Heart right ventricle (tissue), 16 donors: Measurements from ENCODE around the gene MAPKAP1. TPM values are rescaled to one million over a fixed set of nuclear protein-coding genes. Genes with fewer than 3 reads are reported as not detected.

Source experiments
- ATAC-seq, 8 donors: fragments of 200-7000 bp; cut with Tn5 transposase; one replicate each; pipeline ENCODE4 v1.9.1; 2020; ENCODE audit warnings: mild to moderate bottlenecking in 8 of 8, moderate library complexity in 8 of 8, moderate number of reproducible peaks in 1 of 8
- DNase-seq, 2 donors: peaks; one replicate each; pipeline ENCODE4 v3.0.0-alpha.2; 2020
- H3K27ac ChIP-seq, 10 donors: fragments of 200-600 bp; sonication (generic) in 2 of 10; one replicate each; pipeline versions ENCODE4 v1.5.0 to v1.8.0; 2020 to 2022; ENCODE audit warnings: mild to moderate bottlenecking in 3 of 10
- H3K27me3 ChIP-seq, 7 donors: fragments of 200-600 bp; one replicate each; pipeline ENCODE4 v1.8.0; 2021 to 2022; ENCODE audit warnings: mild to moderate bottlenecking in 2 of 7
- H3K36me3 ChIP-seq, 9 donors: fragments of 200-600 bp; sonication (generic) in 1 of 9; one replicate each; pipeline versions ENCODE4 v1.5.0 to v1.8.0; 2020 to 2022; ENCODE audit warnings: mild to moderate bottlenecking in 2 of 9
- H3K4me1 ChIP-seq, 9 donors: fragments of 200-600 bp; sonication (generic) in 1 of 9; one replicate each; pipeline versions ENCODE4 v1.5.0 to v1.8.0; 2020 to 2022; ENCODE audit warnings: mild to moderate bottlenecking in 4 of 9
- H3K4me3 ChIP-seq, 10 donors: fragments of 200-600 bp; sonication (generic) in 2 of 10; one replicate each; pipeline versions ENCODE4 v1.5.0 to v1.8.0; 2020 to 2022; ENCODE audit warnings: mild to moderate bottlenecking in 7 of 10, moderate library complexity in 2 of 10
- H3K9me3 ChIP-seq, 11 donors: fragments of 200-600 bp in 10 of 11; sonication (generic) in 2 of 11; one replicate each; pipeline versions ENCODE4 v1.5.0 to v1.8.0; 2013 to 2022; ENCODE audit warnings: mild to moderate bottlenecking in 2 of 11, control low read depth in 1 of 11, moderate library complexity in 1 of 11
- WGBS, 2 donors: extraction: QIAGEN DNeasy Blood & Tissue Kit; methylation state at CpG; one replicate each; pipeline ENCODE4 v1.1.7; 2013; ENCODE audit warnings: inconsistent platforms in 1 of 2; 5-methylcytosine and 5-hydroxymethylcytosine counted together
- intact Hi-C, 10 donors: fragments of 100-400 bp; cut with DNase I; formaldehyde crosslinking; loops; one replicate each; pipeline versions ENCODE4 v1.11.1 to v1.14.2; 2022
- polyA plus RNA-seq, 2 donors: library from polyadenylated mRNA; stranded (reverse); fragments of 200-250 nt; gene quantifications; one replicate each; pipeline ENCODE4 v1.2.3, GENCODE V29; 2013
- total RNA-seq, 10 donors: library from RNA; stranded (reverse); fragmentation: NEBNext Ultra II Directional in 3 of 10; extraction: Animal tissue kit (Norgen Biotek cat#: 25700) in 3 of 10; gene quantifications; one replicate each; pipeline versions ENCODE4 v1.2.1 to v1.2.4, GENCODE V29; 2021 to 2023
- TF ChIP-seq, protein P1 (sequence below), 9 donors: fragments of 200-600 bp; sonication (generic) in 2 of 9; IDR thresholded peaks; one replicate each; pipeline versions ENCODE4 v1.5.0 to v1.8.0; 2021 to 2022; ENCODE audit warnings: antibody characterized with exemption in 9 of 9, mild to moderate bottlenecking in 5 of 9, moderate library complexity in 1 of 9
- donor health status: Arrhythmogenic right ventricular cardiomyopathy.
- donor health status: ischemic (EF 13 %, LVEDD 7.1; RV severe dilation, severe dysfunction).
- donor health status: healthy with polysubstance abuse.
- donor health status: DM: no; HTN: yes; CAD: no.
- donor health status: DM: no; HTN: no; CAD: no.
- donor health status: ischemic (EF 25% LVEDD 6.9; RV normal size, moderate dysfunction).
- donor health status: ischemic (EF 25% LVEDD 5.7; RV mildly dilated, moderate dysfunction).
- donor health status: healthy.
- donor health status: DM: yes; HTN: yes; CAD: no.
- donor health status: Ischemic cardiomyopathy.
- donor health status: ischemic (EF 35%, LVEDD 5.7; RV mildly dilated, moderate dysfunction).
- donor health status: nonischemic (EF 11% LVEDD 7.7; RV severe dilation, severe dysfunction).
- donor health status: DM: yes; HTN: yes; CAD: no.
- donor health status: PGD.
- donor health status: ischemic (EF 29% LVEDD 5.4; RV normal size, mild dysfunction).
- donor health status: nonischemic (EF 23%, LVEDD 6.1; RV moderate dilation, normal function).

The MAPKAP1 gene
- total and polyA plus RNA-seq, 12 donors, result 102 to 143 (median 116) TPM

DNA sequence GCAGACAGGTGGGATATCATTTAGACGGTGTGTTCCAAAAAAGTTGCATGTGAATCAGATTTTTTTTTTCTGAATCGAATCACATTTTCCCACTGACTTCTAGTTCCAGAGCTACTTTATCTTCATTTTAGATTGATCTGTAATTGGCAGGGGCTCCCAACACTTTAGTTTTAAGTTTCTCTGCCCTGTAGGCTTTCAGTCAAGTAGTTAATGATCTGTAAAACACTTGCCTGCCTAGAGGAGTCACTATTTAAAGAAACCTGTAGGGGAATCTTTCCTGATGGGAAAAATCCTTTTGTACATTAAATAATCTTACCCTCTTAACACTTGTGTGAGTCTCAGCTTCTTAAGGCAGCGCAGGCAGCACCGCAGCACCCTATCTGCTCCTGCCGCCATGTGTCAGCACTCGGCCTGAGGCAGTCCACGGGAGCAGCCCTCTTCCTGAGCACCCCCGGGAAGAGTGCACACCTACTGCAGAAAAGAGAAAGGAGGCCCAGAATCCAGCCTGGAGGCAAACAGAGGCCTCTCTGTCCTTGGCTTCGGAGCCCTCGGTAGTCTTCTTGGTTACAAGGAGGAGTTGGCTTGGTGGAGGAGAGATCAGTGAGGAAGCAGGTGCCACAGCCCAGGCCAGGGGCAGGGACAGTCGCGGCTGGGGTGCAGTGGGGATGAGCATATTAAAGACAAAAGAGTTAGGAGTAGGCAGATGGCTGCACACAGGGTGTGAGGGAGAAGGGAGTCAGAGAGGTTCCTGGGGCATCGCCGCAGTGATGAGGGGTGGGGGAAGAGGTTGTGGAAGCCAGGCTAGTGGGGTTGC lies 236.0 kb downstream of the MAPKAP1 start:
- H3K27ac ChIP-seq, result peak overlapping the region in 5 of 10 donors; percentile 2 to 79 (median 75)
- DNase-seq (no peak), ATAC-seq (peak in 3 of 8 donors; percentile 25 to 37 (median 32))
- intact Hi-C loops, result loop anchor here in 4 of 10 donors (5.0 kb wide), 4 partner anchors 36 to 76 kb away; no protein-coding TSS in a partner anchor
- H3K4me3 ChIP-seq, result no peak overlapping the region
- peaks cover 0 to 23% (median 0%) of the 10 kb centered on the region in 9 donors for H3K36me3 ChIP-seq
- H3K4me1 ChIP-seq, result peaks cover 4 to 76% (median 46%) of the 10 kb centered on the region in 9 donors
- TF ChIP-seq, protein P1, sequence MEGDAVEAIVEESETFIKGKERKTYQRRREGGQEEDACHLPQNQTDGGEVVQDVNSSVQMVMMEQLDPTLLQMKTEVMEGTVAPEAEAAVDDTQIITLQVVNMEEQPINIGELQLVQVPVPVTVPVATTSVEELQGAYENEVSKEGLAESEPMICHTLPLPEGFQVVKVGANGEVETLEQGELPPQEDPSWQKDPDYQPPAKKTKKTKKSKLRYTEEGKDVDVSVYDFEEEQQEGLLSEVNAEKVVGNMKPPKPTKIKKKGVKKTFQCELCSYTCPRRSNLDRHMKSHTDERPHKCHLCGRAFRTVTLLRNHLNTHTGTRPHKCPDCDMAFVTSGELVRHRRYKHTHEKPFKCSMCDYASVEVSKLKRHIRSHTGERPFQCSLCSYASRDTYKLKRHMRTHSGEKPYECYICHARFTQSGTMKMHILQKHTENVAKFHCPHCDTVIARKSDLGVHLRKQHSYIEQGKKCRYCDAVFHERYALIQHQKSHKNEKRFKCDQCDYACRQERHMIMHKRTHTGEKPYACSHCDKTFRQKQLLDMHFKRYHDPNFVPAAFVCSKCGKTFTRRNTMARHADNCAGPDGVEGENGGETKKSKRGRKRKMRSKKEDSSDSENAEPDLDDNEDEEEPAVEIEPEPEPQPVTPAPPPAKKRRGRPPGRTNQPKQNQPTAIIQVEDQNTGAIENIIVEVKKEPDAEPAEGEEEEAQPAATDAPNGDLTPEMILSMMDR (IDR thresholded peaks at IDR 0.05), result no peak
- WGBS, 2 donors, result 65 to 81% methylated on average over 14 of the region's 14 CpGs
- H3K9me3 ChIP-seq, result no peaks in the 10 kb centered on the region
- no peaks in the 10 kb centered on the region for H3K27me3 ChIP-seq

DNA sequence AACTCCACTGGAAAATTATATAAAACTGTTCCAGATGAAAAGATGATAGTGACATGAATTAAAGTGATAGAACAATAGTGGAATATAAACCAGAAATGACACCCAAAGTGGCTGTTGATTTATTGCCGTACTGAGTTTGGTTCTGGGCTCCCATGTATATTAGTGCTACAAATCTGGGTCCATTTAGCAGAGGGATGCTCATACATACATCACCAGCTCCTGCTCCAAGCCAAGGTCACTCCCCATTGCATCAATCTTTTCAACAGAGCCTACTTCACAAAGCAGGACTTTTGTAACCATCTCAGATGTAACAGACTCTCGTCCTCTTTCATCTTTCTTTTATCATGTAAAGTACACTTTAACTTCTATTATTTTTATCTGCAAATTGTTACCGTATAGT lies 236.8 kb downstream of the MAPKAP1 start:
- 64 to 79% methylated on average over 3 of the region's 3 CpGs for WGBS, 2 donors
- intact Hi-C loops, result loop anchor here in 4 of 10 donors (5.0 kb wide), 4 partner anchors 37 to 77 kb away; no protein-coding TSS in a partner anchor
- Histone ChIP-seq H3K27ac (no peak overlapping the region), H3K36me3 (peaks cover 0 to 30% (median 0%) of the 10 kb centered on the region in 9 donors), H3K4me1 (peaks cover 4 to 69% (median 46%) of the 10 kb centered on the region in 9 donors), H3K4me3 (no peak overlapping the region), H3K27me3 (no peaks in the 10 kb centered on the region), H3K9me3 (no peaks in the 10 kb centered on the region)
- DNase-seq (no peak), ATAC-seq (no peak)
- TF ChIP-seq, protein P1 (IDR thresholded peaks at IDR 0.05), result no peak

DNA sequence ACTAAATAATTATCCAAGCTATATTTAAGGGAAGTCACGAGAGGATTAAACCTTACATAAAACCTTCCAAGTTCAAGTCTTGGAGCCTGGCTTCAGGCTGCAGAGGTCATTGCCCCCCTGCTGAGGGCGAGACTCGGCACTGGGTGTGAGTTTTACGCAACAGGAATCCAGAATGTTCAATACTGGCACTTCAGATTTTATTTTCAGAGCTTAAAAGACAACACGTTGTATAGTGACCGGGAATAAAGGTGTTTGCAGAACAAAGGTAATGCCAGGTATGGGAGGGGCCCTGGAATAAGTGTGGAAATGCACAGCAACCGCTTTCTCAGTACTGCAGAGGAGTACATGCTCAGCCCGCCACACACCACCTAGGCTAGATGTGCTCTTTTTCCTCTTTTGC lies 238.4 kb downstream of the MAPKAP1 start:
- Histone ChIP-seq H3K4me3 (no peak overlapping the region), H3K27me3 (no peaks in the 10 kb centered on the region), H3K36me3 (peaks cover 0 to 35% (median 0%) of the 10 kb centered on the region in 9 donors), H3K27ac (no peak overlapping the region), H3K9me3 (no peaks in the 10 kb centered on the region), H3K4me1 (peaks cover 3 to 54% (median 37%) of the 10 kb centered on the region in 9 donors)
- TF ChIP-seq, protein P1 (IDR thresholded peaks at IDR 0.05), result no peak
- 90 to 91% methylated on average over 8 of the region's 8 CpGs for WGBS, 2 donors
- DNase-seq, result no peak
- ATAC-seq, result no peak
- intact Hi-C loops, result no loop called here

DNA sequence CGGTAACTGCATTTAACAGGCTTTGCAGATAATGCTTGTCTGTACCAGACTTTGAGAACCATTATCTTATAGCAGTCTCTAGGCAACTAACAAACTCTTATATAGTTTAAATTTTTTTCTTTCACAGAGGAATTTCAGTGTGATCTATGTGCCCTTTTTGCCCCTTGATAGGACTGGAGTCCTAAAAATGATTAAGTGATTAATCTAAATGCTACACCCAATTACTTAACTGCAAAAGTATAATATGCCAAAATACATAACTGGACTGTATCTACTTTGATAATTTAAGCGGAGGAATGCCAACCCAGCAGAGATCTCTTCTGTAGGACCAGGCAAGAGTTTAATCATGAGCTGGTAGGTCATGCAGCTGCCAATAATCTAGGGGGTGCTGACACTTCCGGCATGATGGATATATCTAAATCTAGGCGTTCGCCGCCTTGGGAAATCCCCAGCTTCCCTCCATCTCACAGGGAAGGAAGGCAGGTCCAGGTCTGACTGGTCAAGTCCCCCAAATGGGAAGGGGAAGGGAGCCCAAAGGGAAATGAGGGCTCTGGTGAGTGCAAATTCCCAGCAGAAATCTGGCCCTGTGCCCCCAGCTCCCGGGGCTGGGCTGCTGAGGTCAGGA lies 239.8 kb downstream of the MAPKAP1 start:
- no peaks in the 10 kb centered on the region for H3K9me3 ChIP-seq
- no peaks in the 10 kb centered on the region for H3K27me3 ChIP-seq
- intact Hi-C loops, result no loop called here
- WGBS, 2 donors, result 23 to 39% methylated on average over 7 of the region's 7 CpGs
- peaks cover 0 to 35% (median 0%) of the 10 kb centered on the region in 9 donors for H3K36me3 ChIP-seq
- H3K4me3 ChIP-seq, result no peak overlapping the region
- H3K4me1 ChIP-seq, result peaks cover 0 to 39% (median 23%) of the 10 kb centered on the region in 9 donors
- ATAC-seq (peak in 5 of 8 donors; percentile 6 to 50 (median 31)), DNase-seq (no peak)
- H3K27ac ChIP-seq, result peak overlapping the region in 4 of 10 donors; percentile 5 to 40 (median 12)
- TF ChIP-seq, protein P1 (IDR thresholded peaks at IDR 0.05), result no peak
